ENCODE results near the gene CORO1A.
"Not testable (repeated sequence)": the region's sequence is repeated elsewhere in the genome, so short reads cannot be mapped to it uniquely, and the experiment has no call there.

DNA sequence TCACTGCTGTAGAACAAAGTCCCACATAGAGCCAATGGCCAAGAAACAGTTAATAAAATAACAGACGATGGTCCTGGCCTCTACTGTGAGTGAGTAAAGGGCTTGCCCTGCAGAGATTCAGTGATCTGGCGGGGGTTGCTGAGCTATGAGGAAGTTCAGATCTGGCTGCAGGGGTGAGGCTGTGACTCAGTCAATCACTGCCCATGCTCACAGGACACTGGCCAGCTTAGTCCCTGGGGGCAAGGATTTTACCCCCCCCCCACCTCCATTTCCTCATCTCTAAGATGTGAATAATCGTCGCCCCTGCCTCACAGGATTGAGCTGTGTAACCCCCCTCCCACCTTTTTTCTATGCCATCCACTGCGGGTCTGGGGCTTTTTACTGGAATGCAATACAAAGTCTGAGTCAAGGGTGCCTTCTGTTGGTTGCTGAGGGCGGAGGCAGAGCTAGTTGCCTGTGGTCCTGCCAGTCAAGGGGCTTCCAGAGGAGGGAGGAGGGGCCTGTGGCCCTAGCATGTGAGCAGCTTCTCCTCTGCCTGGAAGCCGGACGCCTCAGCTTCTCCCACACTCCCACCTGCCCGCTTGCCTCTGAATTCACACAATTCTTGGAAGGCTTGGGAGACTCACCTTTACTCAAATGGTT, 23.8 kb downstream of the CORO1A start:
- TF ChIP-seq, protein P1, sequence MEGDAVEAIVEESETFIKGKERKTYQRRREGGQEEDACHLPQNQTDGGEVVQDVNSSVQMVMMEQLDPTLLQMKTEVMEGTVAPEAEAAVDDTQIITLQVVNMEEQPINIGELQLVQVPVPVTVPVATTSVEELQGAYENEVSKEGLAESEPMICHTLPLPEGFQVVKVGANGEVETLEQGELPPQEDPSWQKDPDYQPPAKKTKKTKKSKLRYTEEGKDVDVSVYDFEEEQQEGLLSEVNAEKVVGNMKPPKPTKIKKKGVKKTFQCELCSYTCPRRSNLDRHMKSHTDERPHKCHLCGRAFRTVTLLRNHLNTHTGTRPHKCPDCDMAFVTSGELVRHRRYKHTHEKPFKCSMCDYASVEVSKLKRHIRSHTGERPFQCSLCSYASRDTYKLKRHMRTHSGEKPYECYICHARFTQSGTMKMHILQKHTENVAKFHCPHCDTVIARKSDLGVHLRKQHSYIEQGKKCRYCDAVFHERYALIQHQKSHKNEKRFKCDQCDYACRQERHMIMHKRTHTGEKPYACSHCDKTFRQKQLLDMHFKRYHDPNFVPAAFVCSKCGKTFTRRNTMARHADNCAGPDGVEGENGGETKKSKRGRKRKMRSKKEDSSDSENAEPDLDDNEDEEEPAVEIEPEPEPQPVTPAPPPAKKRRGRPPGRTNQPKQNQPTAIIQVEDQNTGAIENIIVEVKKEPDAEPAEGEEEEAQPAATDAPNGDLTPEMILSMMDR (IDR thresholded peaks at IDR 0.05; ENCODE audit: insufficient read depth, low read depth, low read length): not testable (repeated sequence)
- TF ChIP-seq EZH2 (IDR thresholded peaks at IDR 0.05; ENCODE audit: insufficient read depth, low read length): not testable (repeated sequence)
